GM18520 (cell line): ENCODE measurements around the gene PWWP2A.

Source experiments
- ATAC-seq: cut with Tn5 transposase; IDR thresholded peaks from one replicate; pipeline ENCODE4 v1.9.1; 2021; ENCODE audit not compliant: unreplicated experiment

Gene PWWP2A

DNA sequence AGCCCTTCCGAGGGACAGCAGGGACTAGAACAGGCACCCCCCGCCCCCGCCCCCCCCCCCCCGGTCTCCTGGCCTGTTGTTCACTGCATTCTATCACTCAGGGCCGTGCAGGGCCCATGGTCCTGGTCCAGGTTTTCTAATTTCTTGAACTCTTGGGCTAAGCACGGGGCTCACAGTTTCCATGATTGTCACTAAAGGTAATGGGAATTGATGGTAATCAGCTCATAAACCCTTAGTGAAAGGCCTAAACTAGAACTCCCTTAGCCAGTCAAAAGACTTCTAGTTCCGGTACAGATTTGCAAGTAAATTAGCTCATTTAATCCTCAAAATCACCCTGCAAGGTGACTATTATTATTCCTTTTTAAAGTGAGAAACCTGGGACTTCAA, 14.7 kb upstream of the PWWP2A start:
- no peak for ATAC-seq

DNA sequence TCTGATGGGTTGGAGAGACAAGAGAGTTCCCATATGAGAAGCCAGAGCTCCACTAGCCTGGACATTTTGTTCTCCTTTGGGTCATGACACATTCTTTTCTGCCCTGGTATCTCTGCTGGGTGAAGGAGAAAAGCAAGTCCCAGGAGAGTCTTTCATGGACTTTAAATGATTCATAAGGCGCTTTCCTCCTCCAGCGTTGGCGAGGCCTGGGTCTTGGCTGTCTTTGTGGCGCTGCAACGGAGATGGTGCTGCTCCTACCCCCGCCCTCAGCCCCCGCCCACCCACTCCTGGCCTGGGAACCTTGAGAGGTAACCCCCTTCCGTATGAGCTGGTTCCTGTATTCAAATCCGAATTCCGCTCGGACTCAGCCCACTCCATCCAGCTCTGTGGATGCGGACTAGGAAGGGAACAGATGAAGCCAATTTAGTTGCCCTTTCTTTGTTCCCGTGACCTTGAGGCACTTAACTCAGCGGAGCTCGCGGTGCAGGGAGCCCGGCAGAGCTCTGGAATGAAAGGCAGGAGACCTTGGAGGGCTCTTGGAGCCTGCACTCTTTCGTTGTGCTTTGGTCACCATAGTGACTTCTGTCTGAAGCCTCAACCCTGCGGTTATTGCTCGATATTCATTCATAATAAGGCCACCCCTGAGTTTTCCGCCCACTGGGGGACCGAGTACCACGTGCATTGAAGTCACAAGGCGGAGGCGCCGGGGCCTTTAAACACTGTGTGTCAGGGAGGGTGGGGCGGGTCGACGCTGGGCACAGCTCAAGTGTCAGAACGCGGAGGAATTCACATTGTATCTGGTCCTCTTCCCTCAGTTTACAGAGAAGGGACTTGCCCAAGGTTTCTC, 14.0 kb upstream of the PWWP2A start:
- no peak for ATAC-seq

DNA sequence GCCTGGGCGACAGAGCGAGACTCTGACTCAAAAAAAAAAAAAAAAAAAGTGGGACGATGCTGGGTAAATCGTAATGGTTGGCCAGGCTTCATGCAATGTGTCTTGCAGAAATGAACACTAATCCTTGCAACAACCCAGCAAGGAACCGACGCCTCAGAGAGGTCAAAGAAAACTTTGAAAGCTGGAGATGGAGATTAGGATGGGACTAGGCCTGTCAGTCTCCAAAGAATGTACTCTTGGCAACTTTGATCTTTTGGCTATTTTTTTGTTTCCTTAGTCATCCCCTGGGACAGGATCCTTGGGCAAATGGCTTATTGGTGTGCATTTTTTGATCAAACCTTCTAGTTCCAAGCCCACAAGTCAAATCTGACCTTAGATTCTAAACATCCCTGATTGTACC, 10.6 kb upstream of the PWWP2A start:
- ATAC-seq = no peak

DNA sequence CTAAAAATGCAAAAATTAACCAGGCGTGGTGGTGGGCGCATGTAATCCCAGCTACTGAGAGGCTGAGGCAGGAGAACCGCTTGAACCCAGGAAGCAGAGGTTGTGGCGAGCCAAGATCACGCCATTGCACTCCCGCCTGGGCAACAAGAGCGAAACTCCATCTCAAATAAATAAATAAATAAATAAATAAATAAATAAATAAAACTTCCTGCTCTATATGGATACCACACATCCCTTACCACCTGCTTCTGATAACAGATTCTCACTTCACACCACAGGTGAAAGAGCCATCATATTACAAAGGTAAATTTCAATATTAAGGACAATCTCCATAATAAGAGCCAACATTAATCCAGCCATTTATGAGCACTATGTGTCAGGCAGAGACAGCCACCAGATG, 9.4 kb upstream of the PWWP2A start:
- no peak for ATAC-seq

- ATAC-seq = no peak
Observed at GRCh38 chr5:160119905-160120266, 636 bp upstream of the PWWP2A start.

DNA sequence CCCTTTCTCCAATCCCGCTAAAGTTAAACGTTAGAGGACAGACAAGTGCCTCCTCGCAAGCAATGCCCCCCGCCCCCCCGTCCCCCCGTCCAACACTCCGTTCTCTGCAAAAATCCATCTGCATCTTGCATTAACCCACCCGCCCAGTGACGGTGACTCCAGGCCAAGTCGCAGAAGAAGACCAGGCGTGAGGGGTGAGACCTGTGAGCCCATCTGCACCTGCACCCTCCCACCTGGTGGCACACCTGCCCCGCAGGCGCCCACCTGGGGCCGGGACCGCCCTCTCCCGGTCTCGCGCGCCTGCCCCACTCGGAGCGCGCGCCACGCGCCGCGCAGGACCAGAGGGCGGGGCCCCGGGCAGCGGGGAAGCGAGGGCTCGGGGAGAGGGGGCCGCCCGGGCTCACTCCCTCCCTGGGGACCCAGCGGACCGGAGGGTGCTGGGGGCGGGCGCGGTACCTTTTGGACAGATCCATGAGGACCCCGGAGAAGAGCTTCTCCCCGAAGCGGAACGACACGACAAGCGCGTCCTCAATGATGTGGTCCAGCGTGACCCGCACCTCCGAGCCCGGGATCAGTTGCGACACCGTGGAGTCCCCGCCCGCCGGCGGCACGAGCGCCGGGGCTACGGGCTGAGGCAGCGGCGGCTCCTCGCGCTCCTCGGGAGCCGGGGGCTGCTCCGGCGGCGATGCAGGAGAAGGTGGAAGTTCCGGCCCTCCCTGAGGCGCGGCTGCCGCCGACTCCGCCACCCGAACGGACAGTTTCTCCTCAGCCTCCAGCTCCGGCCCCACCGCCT, 705 bp downstream of the PWWP2A start:
- peak; percentile 3 for ATAC-seq

DNA sequence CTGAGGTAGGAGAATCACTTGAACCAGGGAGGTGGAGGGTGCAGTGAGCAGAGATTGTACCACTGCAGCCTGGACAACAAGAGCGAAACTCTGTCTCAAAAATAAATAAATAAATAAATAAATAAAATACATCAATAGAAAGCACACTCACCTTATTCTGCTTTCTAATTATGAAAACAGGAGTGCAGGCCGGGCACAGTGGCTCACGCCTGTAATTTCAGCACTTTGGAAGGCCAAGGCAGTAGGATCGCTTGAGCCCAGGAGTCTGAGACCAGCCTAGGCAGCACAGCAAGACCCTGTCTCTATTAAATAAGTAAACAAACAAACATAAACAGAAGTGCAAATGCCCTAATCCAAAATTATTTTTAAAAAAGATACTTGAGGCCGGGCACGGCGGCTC, 2.3 kb downstream of the PWWP2A start:
- no peak for ATAC-seq

GRCh38 chr5:160108124-160108523, 11.1 kb downstream of the PWWP2A start:
- no peak for ATAC-seq

DNA sequence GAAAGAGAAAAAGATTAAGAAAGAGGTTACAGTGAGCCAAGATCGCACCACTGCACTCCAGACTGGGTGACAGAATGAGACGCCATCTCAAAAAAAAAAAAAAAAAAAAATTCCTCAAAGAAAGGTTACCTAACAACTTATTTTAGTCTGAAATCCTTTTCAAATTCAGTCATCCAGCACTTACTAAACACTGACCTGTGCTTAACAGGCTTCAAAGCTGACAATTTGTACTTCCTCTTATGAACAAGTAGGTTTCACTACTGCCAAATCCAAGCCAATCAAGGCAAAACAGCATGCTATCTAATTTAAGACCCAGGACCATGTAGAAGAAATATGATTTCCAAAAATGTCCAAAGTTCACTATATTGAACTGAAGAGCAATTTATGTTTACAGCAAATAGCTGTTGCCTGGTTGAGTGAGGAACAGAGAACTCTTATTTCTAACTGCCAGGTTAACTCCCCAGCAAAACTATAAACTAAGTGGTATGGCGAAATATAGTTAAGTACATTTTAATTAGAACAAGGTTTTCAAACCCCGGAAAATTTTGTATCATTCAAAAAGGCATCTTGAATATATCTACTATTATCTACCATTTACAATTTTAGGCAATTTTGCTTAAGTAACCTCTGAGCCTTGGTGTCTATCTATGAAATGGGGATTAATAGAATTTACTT, 13.4 kb downstream of the PWWP2A start:
- ATAC-seq = peak; percentile 68

DNA sequence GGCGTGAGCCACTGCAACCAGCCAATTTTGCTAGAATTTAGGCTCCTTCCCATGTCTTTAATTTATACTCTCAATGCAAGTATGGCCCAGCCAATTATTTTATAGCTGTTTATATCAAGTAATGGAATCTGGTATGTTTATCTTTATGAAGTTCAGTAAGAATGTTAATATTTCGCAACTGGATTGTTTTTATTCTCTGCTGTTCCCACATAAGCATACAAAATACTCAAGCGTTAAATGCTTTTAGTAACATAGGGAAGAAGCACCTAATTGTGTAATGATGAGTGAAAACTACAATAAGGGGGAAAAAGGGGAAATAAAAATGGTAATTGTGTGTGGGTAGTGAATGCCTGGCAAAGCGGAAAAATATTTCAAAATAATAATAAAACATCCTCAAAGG, 21.3 kb downstream of the PWWP2A start:
- no peak for ATAC-seq

GRCh38 chr5:160096178-160096577, 23.1 kb downstream of the PWWP2A start:
- ATAC-seq = no peak

DNA sequence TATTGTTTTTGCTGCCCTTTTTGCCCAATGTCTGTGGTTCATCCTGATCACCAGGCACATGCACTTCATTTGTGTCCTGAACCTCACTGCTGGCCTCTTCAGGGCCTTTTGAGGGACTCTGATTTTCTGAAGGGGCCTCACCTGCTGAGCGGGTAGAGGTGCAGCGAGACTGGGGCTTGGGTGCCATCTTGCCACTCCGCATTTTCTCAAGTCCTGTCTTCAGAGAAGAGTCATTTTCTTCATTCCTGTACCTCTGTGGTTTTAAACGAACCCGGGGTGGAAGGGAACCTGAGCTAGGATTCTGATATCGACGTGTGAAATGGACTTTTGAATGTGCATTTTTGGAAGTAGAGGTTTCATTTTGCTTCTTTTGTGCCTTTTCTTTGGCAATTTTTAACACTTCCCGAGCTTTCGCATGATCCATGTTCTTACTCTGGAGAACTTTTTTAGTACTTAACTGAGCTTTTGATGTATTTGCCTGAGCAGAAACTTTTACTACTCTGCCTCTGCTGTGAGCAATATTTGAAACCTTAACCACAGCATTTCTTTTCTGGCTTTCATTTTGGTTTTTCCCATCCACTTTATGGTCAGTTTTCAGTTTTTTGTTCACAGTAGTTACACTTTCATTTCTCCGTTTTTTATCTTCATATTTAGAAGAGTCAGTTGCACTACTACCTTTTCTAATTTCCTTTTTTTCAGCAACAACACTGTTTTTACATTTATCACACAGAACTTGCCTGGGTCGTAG, 26.1 kb downstream of the PWWP2A start:
- ATAC-seq = peak; percentile 50

DNA sequence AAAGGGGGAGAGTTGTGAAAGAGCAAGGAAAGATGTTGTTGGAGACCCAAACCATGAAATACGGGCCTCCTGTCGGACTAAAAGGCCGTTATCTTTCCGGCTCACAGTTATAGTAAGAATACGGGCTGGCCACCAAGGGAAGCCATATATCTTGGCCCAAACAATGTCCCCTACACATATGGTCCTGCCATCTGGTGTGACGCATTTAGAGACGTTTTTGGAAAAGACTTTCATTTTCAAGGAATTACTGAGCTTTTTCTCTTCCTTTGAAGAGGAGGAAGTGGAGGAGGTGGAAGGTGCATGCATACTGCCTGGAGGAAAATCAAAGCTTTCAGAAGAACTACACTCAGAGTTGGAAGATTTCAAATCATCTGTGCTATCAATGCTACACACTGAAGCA, 26.7 kb downstream of the PWWP2A start:
- ATAC-seq = no peak

DNA sequence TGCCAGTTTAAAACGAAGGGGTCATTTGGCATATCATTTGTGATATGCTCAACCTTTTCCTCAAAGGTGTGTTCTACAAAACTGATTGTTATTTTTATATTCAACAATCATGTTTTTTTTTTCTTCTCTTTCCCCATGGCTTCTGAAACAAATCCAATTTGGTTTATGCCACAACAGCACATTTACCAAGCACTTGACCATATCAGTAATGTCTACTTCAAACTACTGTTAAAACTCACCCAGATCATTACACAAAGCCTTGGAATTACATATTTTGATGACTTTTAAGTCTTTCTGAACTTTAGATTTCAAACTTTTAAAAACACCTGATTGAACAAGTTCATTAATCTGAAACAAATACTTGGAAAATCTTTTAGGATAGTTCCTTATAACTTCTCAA, 29.2 kb downstream of the PWWP2A start:
- no peak for ATAC-seq

DNA sequence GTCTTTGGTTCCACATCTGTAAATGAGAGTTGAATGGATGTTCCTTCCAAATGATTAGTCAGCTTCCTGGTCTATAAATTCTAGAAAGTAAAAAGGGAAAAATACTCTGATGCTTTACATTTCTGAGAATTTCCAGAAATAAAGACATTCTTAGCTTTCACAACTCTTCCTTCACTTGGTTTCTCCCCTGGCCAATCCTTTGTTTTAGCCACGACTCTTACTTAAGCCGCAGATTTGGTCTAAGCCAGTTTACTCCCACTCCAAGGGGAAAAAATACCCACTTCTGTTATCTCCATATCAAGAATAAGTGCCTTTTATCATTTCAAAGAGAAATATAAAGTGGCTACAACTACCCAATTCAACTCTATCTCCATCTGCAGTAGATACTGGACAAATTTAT, 29.7 kb downstream of the PWWP2A start:
- no peak for ATAC-seq

GRCh38 chr5:160088805-160089204, 30.4 kb downstream of the PWWP2A start:
- ATAC-seq = no peak

DNA sequence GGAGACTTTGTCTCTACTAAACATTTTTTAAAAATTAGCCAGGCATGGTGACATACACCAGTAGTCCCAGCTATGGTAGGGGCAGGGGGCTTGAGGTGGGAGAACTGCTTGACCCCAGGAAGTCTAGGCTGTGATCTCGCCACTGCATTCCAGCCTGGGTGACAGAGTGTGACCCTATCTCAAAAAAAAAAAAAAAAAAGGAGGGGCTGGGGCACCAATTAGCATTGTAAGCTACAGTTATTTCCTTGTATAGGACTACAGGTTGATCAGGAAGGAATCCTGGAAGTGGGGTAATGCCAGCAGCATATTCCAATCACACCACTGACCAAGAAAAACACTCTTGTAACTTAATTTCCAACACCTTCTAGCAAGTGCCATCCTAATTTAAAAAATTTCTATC, 32.1 kb downstream of the PWWP2A start:
- no peak for ATAC-seq

- no peak for ATAC-seq
Observed at GRCh38 chr5:160084144-160084543, 35.1 kb downstream of the PWWP2A start.

GRCh38 chr5:160083501-160083900, 35.7 kb downstream of the PWWP2A start:
- no peak for ATAC-seq

DNA sequence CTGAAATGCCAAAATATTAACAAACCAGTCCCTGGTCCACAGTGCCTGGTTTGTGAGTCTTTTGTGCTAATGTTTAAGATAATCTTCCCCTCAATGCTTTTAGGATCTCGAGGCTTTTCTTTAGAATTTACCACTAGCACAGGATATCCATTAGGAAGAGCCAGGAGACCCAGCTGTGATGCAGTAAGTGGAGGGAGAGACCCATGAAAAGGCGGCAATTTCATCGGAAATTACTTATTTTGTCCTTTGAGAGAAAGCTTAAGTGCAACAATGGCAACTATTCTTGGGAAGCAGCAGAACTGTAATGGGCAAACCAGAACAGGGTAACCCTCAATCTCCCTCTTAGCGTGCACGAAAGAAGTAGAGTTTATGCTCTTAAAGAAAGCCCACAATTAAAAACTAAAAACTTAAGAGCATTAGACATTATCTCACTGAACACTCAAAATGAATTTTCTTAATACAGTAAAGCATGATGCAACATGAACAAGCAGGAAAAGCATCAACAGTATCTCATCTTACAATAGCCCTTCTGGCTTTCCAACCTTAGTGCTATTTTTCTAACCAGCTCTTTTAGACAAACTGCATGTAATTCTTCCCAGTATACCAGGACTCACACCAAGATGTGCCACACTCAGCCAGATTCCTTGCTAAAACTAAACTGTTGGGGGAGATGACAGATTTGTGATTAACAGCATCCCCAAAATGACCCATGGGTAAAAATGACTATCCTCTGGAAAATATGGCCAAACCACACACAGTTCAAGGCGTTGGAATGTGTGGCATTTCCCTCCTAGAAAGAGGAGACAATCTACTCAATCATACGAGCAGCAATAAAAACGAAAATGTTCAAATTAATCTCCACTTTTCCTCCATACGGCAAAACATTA, 36.4 kb downstream of the PWWP2A start:
- no peak for ATAC-seq
